H1 (cell line): ENCODE data around the gene CEP85L.

Experiments
- CEBPB ChIP-seq: IDR thresholded peaks from 2 replicates; pipeline ENCODE4 v1.6.1; 2012; ENCODE audit warnings: low read depth, low read length
- JUN ChIP-seq: IDR thresholded peaks from 2 replicates; pipeline ENCODE4 v1.6.1; 2011; ENCODE audit warnings: low read depth, mild to moderate bottlenecking, improper control_type of control experiment, low read length
- JUND ChIP-seq: IDR thresholded peaks from 2 replicates; pipeline ENCODE4 v1.6.1; 2011; ENCODE audit warnings: mild to moderate bottlenecking, improper control_type of control experiment, low read length
- POLR2AphosphoS5 ChIP-seq: IDR thresholded peaks from 2 replicates; pipeline ENCODE4 v1.6.1; 2011; ENCODE audit warnings: low read depth, low read length
- RAD21 ChIP-seq, 2 experiments: IDR thresholded peaks in 1 of 2; conservative IDR thresholded peaks in 1 of 2; 2 replicates each; pipeline ENCODE4 v1.6.1; 2011; ENCODE audit warnings: low read depth in 2 of 2, low read length in 2 of 2, improper control_type of control experiment in 1 of 2, inconsistent platforms in 1 of 2, mild to moderate bottlenecking in 1 of 2, moderate library complexity in 1 of 2
- TF ChIP-seq, protein P1 (sequence below), 3 experiments: IDR thresholded peaks; 1 replicate in 2 of 3; 2 replicates in 1 of 3; pipeline versions ENCODE4 v1.5.1 to v1.6.1; 2011; ENCODE audit warnings: low read length in 3 of 3, mild to moderate bottlenecking in 3 of 3, inconsistent platforms in 2 of 3, low read depth in 1 of 3, moderate library complexity in 1 of 3; ENCODE audit not compliant: insufficient read depth in 1 of 3; ENCODE audit errors: control extremely low read depth in 1 of 3
- TF ChIP-seq, protein P2 (sequence below): IDR thresholded peaks from 2 replicates; pipeline ENCODE4 v1.6.1; 2011; ENCODE audit warnings: low read length, improper control_type of control experiment

DNA sequence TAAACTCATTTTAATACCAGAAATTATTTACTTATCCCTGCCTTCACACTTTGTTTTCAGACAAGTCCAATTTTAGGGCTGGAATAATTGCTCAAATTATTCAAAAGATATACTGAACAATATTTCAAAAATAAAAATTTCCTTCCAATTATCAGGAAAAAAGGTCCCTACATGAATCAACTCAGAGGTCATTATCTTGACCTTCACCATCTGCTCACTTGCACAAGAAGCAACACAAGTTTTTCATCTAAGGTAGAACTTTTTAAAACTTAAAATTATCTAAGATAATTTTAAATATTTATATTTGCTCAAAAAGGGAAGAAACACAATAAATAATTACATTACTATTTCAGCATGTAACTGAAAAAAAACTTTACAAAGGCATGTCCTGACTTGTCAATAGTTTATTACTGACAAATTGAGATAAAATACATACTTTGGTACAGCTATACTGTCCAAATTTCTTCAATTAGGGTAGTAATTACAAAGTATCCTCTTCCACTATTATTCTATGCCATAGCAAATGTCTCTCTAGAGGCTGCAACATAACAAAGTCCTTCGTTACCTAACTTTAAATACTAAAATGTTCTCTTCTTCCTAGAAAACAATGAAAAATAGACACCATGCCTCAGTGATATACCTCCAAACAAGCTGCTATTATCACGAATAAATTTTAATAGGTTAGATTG is 2.4 kb downstream of the CEP85L start:
- TF ChIP-seq RAD21 (IDR thresholded peaks at IDR 0.05 in 1 of 2, conservative IDR thresholded peaks at IDR 0.05 in 1 of 2; ENCODE audit: low read depth in 2 of 2, low read length in 2 of 2) = no peak
- no peak for TF ChIP-seq POLR2AphosphoS5
- TF ChIP-seq JUN = no peak
- TF ChIP-seq, protein P1, sequence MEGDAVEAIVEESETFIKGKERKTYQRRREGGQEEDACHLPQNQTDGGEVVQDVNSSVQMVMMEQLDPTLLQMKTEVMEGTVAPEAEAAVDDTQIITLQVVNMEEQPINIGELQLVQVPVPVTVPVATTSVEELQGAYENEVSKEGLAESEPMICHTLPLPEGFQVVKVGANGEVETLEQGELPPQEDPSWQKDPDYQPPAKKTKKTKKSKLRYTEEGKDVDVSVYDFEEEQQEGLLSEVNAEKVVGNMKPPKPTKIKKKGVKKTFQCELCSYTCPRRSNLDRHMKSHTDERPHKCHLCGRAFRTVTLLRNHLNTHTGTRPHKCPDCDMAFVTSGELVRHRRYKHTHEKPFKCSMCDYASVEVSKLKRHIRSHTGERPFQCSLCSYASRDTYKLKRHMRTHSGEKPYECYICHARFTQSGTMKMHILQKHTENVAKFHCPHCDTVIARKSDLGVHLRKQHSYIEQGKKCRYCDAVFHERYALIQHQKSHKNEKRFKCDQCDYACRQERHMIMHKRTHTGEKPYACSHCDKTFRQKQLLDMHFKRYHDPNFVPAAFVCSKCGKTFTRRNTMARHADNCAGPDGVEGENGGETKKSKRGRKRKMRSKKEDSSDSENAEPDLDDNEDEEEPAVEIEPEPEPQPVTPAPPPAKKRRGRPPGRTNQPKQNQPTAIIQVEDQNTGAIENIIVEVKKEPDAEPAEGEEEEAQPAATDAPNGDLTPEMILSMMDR (IDR thresholded peaks at IDR 0.05; ENCODE audit: control extremely low read depth in 1 of 3, insufficient read depth in 1 of 3, low read depth in 1 of 3, low read length in 3 of 3) = no peak
- no peak for TF ChIP-seq JUND
- no peak for TF ChIP-seq CEBPB
- TF ChIP-seq, protein P2, sequence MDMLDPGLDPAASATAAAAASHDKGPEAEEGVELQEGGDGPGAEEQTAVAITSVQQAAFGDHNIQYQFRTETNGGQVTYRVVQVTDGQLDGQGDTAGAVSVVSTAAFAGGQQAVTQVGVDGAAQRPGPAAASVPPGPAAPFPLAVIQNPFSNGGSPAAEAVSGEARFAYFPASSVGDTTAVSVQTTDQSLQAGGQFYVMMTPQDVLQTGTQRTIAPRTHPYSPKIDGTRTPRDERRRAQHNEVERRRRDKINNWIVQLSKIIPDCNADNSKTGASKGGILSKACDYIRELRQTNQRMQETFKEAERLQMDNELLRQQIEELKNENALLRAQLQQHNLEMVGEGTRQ = no peak
